Measurements from ENCODE around the gene DKKL1. TPM values are rescaled to one million over a fixed set of nuclear protein-coding genes. Genes with fewer than 3 reads are reported as not detected.
A peak's percentile ranks its signal among the peaks of the same experiment; 100 is the strongest.

DKKL1 gene
- total RNA-seq, 1 experiment from 2014 or later: 2.4 TPM

DNA sequence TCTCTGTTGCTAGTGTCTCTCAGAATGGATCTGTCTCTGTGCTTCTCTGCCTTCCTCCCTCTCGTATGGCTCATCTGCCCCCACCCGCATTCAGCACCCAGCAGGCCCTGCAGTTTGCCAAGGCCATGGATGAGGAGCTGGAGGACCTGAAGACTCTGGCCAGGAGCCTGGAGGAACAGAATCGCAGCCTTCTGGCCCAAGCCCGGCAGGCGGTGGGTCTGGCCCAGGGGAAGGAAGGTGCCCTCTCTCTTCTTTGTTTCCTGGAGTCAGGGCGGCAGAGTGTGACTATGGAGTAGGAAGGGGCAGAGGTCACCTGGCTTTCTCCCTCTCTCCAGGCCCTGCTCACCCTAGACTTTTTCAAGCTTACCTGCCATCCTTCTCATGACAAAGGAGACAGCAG is 35.3 kb downstream of the DKKL1 start:
- DNase-seq (ENCODE audit: low spot score) (no peak), ATAC-seq (no peak)
- Mint-ChIP-seq H3K9me3 (no peaks in the 10 kb centered on the region), H3K36me3 (no peaks in the 10 kb centered on the region), H3K4me1 (peaks cover 51% of the 10 kb centered on the region), H3K27ac (no peak overlapping the region), H3K4me3 (no peak overlapping the region), H3K27me3 (ENCODE audit: low read depth) (no peaks in the 10 kb centered on the region; the same call in 1 of the 2 replicates)
- POLR2A ChIA-PET: no interaction called here
- TF ChIP-seq PRDM15 (CRISPR knock-in tag; IDR thresholded peaks at IDR 0.05) (no peak), SP1 (CRISPR knock-in tag; conservative IDR thresholded peaks at IDR 0.05) (no peak)
- CTCF ChIA-PET: interaction anchor here (0.8 to 2.0 kb wide), 4 partner anchors 19 to 46 kb away, joined by 3 to 6 read pairs (median 3); partner anchors contain the start of gene DKKL1

GRCh38 chr19:49400029-49400428 is 36.4 kb downstream of the DKKL1 start:
- ChIA-PET POLR2A (interaction anchor here (0.7 kb wide), 1 partner anchor 16 kb away, joined by 5 read pairs; no protein-coding TSS in a partner anchor), CTCF (no interaction called here)
- Mint-ChIP-seq H3K27me3 (ENCODE audit: low read depth) (no peaks in the 10 kb centered on the region; the same call in 1 of the 2 replicates), H3K27ac (no peak overlapping the region), H3K4me1 (peaks cover 54% of the 10 kb centered on the region), H3K9me3 (no peaks in the 10 kb centered on the region), H3K4me3 (no peak overlapping the region), H3K36me3 (no peaks in the 10 kb centered on the region)
- DNase-seq (ENCODE audit: low spot score): no peak
- TF ChIP-seq GABPB1 (CRISPR knock-in tag; IDR thresholded peaks at IDR 0.05): peak; percentile 85
- no peak for TF ChIP-seq ZNF425 (CRISPR knock-in tag; conservative IDR thresholded peaks at IDR 0.05)
- ATAC-seq: no peak

DNA sequence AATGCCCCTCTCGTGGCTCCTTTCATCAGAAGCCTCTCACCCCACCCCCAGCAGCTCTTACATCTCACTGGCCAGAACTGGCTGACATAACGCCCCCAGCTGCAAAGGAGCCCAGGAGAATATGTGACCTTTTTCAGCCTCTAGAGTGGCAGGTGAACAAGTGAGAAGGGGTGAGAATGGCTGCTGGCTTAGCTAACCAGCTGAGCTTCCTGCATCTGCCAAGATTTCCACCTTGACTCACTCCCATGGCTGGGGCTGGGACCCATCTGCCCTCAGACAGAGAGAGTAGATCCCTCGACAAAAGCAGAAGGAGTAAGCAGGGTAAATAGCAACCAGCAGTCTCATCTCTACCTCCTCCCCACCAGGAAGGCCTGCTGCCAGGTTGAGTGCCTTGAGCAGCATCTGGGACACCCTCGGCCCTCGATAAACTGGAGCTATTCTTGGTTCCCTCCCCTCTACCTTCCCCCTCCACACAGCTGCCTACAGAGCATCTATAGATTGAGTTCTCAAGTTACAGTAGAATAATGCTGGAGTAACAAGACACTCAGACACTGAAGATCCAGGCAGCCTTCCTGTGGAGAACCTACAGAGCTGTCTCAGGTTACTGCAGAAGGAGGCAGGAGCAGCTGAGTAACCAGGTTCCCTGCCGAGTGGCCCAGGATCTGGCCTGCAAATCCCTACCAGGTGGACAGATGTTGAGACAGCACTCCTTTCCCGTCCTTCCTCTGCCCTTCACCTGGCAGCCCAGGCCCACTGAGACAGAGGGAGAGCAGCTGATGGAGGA is 39.9 kb downstream of the DKKL1 start:
- peak overlapping the region; percentile 44 for H3K4me3 Mint-ChIP-seq
- ChIA-PET CTCF (interaction anchor here (0.6 to 3.0 kb wide), 23 partner anchors 9 to 306 kb away, joined by 3 to 30 read pairs (median 6); partner anchors contain the start of genes ALDH16A1, DKKL1, GFY and PIH1D1), POLR2A (interaction anchor here (0.8 to 1.7 kb wide), 13 partner anchors 10 to 73 kb away, joined by 3 to 13 read pairs (median 5); partner anchors contain the start of genes ALDH16A1 and PTH2)
- DNase-seq (ENCODE audit: low spot score) (peak; percentile 81), ATAC-seq (peak; percentile 98)
- H3K36me3 Mint-ChIP-seq: no peaks in the 10 kb centered on the region
- peak overlapping the region; percentile 99 for H3K27ac Mint-ChIP-seq
- no peaks in the 10 kb centered on the region for H3K9me3 Mint-ChIP-seq
- H3K4me1 Mint-ChIP-seq: peaks cover 45% of the 10 kb centered on the region
- H3K27me3 Mint-ChIP-seq (ENCODE audit: low read depth): peaks cover 4% of the 10 kb centered on the region; the same call in 1 of the 2 replicates
- no peak for TF ChIP-seq MXD4 (CRISPR knock-in tag; IDR thresholded peaks at IDR 0.05; ENCODE audit: borderline replicate concordance)
- peak; percentile 81 for TF ChIP-seq ZSCAN18 (CRISPR knock-in tag; IDR thresholded peaks at IDR 0.05)
- TF ChIP-seq SMAD3 (CRISPR knock-in tag; IDR thresholded peaks at IDR 0.05; ENCODE audit: borderline replicate concordance): peak; percentile 47; the same call in 1 of the 2 replicates
- TF ChIP-seq, protein P1, sequence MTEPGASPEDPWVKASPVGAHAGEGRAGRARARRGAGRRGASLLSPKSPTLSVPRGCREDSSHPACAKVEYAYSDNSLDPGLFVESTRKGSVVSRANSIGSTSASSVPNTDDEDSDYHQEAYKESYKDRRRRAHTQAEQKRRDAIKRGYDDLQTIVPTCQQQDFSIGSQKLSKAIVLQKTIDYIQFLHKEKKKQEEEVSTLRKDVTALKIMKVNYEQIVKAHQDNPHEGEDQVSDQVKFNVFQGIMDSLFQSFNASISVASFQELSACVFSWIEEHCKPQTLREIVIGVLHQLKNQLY (CRISPR knock-in tag; IDR thresholded peaks at IDR 0.05): no peak
- TF ChIP-seq ARID4B (CRISPR knock-in tag; IDR thresholded peaks at IDR 0.05; ENCODE audit: borderline replicate concordance): no peak
- TF ChIP-seq ZNF423 (CRISPR knock-in tag; IDR thresholded peaks at IDR 0.05): peak; percentile 74; the same call in 1 of the 2 replicates
- TF ChIP-seq FOXP1 (CRISPR knock-in tag; IDR thresholded peaks at IDR 0.05; ENCODE audit: borderline replicate concordance): 0 out of 2 replicates have a peak, but pooled peaks have one; percentile 54
- TF ChIP-seq, protein P2, sequence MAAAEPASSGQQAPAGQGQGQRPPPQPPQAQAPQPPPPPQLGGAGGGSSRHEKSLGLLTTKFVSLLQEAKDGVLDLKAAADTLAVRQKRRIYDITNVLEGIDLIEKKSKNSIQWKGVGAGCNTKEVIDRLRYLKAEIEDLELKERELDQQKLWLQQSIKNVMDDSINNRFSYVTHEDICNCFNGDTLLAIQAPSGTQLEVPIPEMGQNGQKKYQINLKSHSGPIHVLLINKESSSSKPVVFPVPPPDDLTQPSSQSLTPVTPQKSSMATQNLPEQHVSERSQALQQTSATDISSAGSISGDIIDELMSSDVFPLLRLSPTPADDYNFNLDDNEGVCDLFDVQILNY (CRISPR knock-in tag; IDR thresholded peaks at IDR 0.05): no peak
- peak; percentile 23; the same call in 1 of the 2 replicates for TF ChIP-seq CREB1 (CRISPR knock-in tag; IDR thresholded peaks at IDR 0.05)
